ENCODE data around the gene FAM120B.
A peak's percentile ranks its signal among the peaks of the same experiment; 100 is the strongest.

Gene FAM120B

GRCh38 chr6:170288091-170288631, 18.4 kb upstream of the FAM120B start:
- no peak for DNase-seq

GRCh38 chr6:170288852-170289179, 17.7 kb upstream of the FAM120B start:
- DNase-seq, result no peak

- no peak for DNase-seq
Measured at GRCh38 chr6:170289180-170289931, 17.2 kb upstream of the FAM120B start.

- DNase-seq, result no peak
Measured at GRCh38 chr6:170289951-170290295, 16.6 kb upstream of the FAM120B start.

GRCh38 chr6:170290296-170291128, 16.0 kb upstream of the FAM120B start, which contains the start of gene DLL1:
DLL1 (minus strand) TSS chr6:170291078; CDS start chr6:170290139, 939 bp downstream.
- peak; percentile 77 for DNase-seq

GRCh38 chr6:170291271-170292110, 15.1 kb upstream of the FAM120B start:
- DNase-seq, result no peak

- no peak for DNase-seq
Measured at GRCh38 chr6:170292111-170292406, 14.5 kb upstream of the FAM120B start.

- DNase-seq, result peak; percentile 97
Measured at GRCh38 chr6:170292407-170293158, 14.0 kb upstream of the FAM120B start.

GRCh38 chr6:170293341-170294231, 13.0 kb upstream of the FAM120B start:
- no peak for DNase-seq

- no peak for DNase-seq
Measured at GRCh38 chr6:170294298-170294730, 12.2 kb upstream of the FAM120B start.

- DNase-seq, result no peak
Measured at GRCh38 chr6:170294813-170295509, 11.6 kb upstream of the FAM120B start.

- DNase-seq, result peak; percentile 79
Measured at GRCh38 chr6:170295510-170296422, 10.8 kb upstream of the FAM120B start.

- no peak for DNase-seq
Measured at GRCh38 chr6:170296423-170296745, 10.2 kb upstream of the FAM120B start.

- DNase-seq, result no peak
Measured at GRCh38 chr6:170296746-170297575, 9.6 kb upstream of the FAM120B start.

- DNase-seq, result no peak
Measured at GRCh38 chr6:170297576-170298330, 8.8 kb upstream of the FAM120B start.

GRCh38 chr6:170298688-170299087, 7.9 kb upstream of the FAM120B start:
- no peak for DNase-seq

GRCh38 chr6:170301184-170301583, 5.4 kb upstream of the FAM120B start:
- DNase-seq, result no peak

- no peak for DNase-seq
Measured at GRCh38 chr6:170305805-170306323, 694 bp upstream of the FAM120B start.
